Esophagus mucosa (tissue), 1 donor: ENCODE measurements around the gene WDFY1. TPM values are rescaled to one million over a fixed set of nuclear protein-coding genes. Genes with fewer than 3 reads are reported as not detected.
"Not testable (repeated sequence)": the region's sequence is repeated elsewhere in the genome, so short reads cannot be mapped to it uniquely, and the experiment has no call there.

Source experiments
- ATAC-seq: fragments of 200-7000 bp; cut with Tn5 transposase; one replicate; pipeline ENCODE4 v1.9.1; 2020
- total RNA-seq: library from RNA; stranded (reverse); gene quantifications from one replicate; pipeline ENCODE4 v1.2.4, GENCODE V29; 2023
- donor health status: DM: yes; HTN: yes; CAD: no.

Gene WDFY1
- total RNA-seq, 1 donor from 2014 or later: 24.9 TPM

DNA sequence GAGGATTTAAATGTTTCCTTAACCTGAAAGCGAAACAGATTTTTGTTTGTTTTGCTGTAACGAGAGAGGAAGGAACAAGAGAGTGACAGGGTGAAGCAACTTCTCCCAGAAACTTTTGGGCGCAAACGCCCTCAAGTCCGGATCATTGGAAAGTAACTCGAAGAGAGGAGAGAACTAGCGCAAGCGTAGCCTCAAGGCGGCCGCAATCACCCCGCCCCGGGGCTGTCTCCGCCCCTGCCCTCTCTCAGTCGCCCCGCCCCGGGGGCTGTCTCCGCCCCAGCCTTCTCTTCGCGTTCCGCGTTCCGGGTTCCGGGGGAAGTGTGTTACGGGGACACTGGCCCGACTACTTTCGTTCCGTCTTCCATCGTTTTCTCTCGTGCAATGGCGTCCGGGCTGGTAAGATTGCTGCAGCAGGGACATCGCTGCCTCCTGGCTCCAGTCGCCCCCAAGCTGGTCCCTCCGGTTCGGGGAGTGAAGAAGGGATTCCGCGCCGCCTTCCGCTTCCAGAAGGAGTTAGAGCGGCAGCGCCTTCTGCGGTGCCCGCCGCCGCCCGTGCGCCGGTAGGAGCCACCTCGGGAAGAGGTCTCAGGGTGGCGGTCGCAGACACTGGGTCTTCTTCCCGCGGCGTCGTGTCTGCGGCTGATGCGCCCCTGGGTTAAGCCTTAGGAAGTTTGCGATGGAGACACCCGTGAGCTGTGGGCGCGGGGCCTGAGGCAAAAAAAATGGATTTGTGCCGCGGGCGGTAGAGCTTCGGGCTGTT is 12.1 kb upstream of the WDFY1 start, which contains the start of gene MRPL44:
Gene MRPL44, plus strand, starts transcription at position 372 of the 760 bp plus-strand sequence. Its CDS starts 10 bp downstream, at position 382.
- ATAC-seq: peak; percentile 100

DNA sequence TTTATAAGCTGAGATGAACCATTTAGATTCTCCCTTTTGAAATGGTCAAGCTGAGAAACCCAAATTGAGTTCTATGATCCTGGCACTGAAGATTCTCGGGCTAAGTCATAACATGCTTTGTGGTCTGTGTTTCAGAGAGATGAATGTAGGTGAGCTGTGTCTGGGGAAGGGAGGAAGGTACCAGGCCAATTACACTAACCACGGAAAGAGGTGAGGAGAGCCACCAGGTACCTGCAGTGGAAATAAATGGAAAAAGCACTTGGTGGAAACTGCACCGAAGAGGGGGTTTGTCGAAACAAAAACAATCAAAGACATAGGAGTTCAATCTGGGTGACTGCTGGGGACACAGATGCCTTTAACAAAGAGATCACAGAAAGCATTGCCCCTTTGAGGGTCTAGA is 11.2 kb upstream of the WDFY1 start:
- no peak for ATAC-seq

- ATAC-seq: no peak
Measured at GRCh38 chr2:223954401-223954800, 9.3 kb upstream of the WDFY1 start.

DNA sequence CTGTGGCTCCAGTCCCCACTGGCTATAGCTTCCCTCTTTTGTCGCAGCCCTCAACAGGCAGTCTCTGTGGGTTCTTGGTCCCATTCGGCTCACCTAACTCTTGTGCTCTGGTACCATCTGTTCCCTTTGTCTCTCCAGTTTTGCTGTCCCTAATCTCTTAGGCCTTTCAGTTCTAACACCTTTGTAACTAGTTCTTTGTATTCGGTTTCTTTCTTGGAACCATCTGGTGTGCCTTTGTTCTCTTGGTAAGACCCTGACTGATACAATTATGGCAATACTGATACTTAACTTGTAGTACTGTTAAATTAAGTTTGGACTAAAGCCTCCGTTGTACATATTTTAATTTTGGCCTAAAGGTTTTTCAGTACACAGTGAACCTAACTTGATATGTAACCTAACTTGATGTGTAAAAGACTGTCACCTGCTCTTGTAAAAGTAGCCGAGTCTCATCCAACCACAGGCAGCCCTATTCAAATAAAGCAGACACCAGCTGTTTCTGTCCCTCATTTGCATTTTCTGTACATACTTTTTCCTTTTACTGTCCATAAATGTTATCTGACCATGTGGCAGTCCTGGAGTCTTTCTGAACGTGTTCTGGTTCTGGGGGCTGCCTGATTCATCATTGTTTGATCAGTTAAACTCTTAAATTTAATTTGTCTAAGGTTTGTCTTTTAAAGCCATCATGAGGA is 7.3 kb upstream of the WDFY1 start:
- ATAC-seq: no peak

DNA sequence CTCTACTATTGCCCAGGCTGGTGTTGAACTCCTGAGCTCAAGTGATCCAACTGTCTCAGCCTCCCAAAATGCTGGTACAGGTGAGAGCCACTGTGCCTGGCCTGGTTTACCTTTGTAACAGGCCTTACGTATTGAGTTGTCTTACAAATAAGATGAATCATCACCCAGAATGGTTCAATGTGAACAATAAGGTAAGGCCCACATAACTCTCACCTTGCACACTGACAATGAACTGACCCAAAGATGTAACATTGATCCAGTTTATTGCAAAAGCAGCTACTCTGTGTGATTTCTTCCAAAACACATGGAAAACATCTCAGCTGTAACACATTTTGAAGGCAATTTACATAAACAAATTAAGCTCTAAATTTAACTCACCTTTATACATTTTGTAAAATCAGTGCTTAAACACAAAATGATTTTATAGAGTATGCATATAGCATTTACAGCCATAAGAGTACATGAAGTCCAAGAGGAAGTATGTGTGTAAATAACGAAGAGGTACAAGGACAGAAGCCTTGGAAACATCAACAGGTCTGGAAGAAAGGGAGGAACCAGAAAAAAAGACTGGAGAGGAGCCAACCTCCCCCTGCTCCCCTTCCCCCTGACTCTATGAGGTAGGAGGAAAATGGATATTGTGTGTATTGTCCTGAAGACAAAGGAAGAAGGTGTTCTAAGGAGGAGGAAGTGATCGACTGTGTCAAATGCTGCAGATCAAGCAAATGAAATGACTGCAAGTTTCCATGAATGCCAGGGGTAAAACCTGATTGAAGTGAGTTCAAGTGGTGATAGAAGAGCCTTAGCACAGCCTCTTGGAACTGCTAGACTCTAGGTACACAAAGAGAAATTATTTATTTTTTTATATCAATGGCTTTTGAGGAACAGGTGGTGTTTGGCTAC is 5.6 kb upstream of the WDFY1 start:
- ATAC-seq: no peak

DNA sequence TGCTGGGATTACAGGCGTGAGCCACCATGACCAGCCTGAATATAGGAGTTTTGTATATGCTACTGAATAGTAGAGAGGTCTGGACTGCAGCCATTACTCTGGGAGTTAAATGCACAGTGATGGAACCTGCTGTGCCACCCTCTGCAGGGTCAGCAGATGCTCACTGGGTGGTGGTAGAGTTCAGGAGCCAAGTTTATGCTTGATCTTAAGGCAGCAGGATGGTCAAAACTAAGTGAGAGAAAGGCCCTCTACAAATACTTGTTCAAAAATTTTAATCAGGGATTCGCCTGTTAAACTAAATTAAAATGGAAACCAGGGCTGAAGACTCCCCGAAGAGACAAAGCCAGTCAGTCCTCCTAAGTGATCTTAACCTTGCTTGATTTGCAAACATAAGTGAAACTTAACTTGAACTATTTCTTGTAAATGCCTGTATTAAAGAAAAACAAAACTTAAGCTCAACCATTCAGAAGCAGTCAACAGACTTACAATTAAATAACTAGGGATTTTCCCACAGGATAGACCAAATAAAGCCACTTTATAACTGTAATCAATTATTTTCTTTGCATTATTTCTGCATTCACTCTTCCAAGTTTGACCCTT is 4.2 kb upstream of the WDFY1 start:
- ATAC-seq: no peak

DNA sequence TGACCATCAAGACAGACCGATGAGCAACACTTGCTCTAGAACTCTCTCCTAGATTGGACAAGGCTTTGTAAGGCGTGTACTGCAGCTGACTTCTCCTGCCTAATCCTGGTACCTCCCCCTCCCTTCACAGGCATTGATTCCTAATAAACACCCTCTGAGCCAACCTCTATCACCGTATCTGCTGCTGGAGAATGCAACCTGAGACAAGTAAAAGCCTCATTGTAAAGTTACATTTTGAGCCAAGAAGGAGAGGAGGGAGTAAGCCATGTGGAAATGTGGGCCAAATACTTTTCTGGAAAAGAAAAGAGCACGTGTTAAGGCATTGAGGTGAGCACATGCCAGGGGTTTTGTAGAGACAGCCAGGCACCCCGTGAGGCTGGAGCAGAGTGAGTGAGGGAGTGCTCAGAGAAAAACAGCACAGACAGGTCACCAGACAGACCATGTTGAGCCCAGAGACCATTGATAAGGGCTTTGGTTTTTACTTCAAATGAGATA is 2.6 kb upstream of the WDFY1 start:
- ATAC-seq: no peak

DNA sequence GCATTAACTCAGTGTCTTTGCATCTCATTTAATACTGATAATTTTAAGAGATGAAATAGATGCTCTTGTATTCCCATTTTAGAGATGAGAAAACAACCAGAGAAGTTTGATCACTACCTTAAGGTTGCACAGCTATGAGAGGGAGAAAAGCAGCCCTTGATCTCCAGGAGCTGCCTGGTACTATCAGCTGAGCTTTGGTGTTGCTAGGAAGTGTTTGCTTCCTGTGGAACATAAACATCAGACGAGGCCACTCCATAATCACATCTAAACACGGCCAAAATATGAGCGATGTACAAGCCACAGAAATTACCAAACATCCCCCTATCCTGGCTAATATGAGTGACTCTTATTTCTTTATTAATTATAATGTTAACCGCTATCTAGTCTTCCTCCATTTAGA is 620 bp upstream of the WDFY1 start:
- ATAC-seq: no peak

DNA sequence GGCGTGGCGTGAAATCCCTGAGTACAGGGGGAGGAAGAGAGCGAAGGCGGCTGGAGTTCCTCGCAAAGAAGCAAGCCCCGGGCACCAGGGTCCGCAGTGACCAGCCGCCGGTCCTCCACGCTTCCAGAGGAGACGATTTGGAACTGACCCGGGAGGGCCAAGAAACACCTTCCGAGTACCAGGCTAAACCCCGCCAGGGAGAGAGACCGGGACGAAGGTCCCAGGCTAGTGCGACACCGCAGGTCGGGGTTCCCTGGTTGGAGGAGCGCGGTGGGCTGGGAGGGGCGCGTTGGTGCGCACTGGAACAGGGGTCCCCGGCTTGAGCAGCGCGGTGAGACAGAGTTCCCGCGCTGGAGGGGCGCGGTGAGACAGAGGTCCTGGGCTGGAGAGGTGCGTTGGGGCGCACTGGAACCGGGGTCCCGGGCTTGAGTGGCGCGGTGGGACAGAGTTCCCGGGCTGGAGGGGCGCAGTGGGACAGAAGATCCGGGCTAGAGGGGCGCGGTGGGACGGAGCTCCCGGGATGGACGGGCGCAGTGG is 901 bp downstream of the WDFY1 start:
- peak; percentile 37 for ATAC-seq

DNA sequence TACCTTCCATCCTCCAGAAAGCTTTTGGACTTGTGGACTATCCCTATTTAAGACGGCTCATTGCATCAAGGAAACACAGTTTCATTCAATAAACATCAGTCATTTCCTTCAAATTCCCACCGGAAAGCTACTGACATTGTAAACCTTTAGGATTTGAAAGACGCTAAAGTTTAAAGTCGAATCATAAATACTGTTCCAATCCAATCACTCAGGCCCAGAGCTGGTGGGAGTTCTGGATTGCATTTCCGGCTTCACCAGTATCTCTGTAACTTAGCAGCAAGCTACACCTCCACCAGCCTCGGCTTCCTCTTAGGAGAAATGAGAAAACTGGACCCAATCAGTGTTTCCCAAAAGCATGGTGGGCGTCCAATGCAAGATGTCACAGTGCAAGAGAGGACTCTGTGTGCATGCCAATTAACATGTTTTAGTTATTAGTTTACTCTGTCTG is 1.6 kb downstream of the WDFY1 start:
- no peak for ATAC-seq

DNA sequence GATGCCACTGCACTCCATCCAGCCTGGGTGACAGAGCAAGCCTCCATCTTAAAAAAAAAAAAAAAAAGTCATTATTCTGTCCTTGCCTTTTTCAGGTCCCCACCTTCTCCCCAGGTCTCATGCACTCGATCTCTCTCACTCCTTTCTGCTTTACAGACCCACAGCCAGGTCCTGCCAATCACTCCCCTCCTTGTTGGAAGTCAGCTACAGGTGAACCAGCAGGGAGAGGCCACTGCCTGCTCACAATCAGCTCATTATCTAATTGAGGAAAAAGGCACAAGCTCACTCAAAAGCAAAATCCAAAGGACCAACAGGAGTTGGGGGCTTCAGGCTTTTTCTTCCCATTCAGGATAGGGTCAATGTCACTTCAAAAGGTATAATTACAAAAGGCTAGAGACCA is 2.0 kb downstream of the WDFY1 start:
- ATAC-seq: no peak

GRCh38 chr2:223941579-223942277 is 3.4 kb downstream of the WDFY1 start:
- peak; percentile 6 for ATAC-seq

GRCh38 chr2:223939438-223939837 is 5.7 kb downstream of the WDFY1 start:
- ATAC-seq: not testable (repeated sequence)

GRCh38 chr2:223937535-223937934 is 7.6 kb downstream of the WDFY1 start:
- no peak for ATAC-seq

DNA sequence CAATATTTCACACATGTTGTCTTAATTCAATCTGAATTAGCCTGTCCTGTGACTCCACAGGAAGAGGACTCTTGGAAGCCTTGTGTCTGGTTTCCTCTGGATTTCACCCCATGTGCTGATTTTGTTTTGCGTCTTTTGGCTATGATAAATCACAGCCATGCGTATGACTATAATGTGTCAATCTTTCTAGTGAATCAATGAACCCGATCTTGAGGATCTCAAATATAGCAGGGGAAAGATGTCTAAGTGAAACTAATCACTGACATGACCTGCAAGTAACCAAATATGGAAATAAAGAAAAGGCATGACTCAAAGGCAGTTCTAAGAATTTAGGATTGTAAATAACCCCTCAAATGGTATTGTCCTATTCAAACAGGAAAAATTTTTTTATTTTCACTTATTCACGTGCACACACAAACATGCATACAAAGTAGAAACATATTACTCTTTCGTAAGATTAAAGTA is 8.2 kb downstream of the WDFY1 start:
- ATAC-seq: no peak

- no peak for ATAC-seq
Measured at GRCh38 chr2:223935459-223936125, 9.5 kb downstream of the WDFY1 start.

- ATAC-seq: no peak
Measured at GRCh38 chr2:223934870-223935269, 10.3 kb downstream of the WDFY1 start.

DNA sequence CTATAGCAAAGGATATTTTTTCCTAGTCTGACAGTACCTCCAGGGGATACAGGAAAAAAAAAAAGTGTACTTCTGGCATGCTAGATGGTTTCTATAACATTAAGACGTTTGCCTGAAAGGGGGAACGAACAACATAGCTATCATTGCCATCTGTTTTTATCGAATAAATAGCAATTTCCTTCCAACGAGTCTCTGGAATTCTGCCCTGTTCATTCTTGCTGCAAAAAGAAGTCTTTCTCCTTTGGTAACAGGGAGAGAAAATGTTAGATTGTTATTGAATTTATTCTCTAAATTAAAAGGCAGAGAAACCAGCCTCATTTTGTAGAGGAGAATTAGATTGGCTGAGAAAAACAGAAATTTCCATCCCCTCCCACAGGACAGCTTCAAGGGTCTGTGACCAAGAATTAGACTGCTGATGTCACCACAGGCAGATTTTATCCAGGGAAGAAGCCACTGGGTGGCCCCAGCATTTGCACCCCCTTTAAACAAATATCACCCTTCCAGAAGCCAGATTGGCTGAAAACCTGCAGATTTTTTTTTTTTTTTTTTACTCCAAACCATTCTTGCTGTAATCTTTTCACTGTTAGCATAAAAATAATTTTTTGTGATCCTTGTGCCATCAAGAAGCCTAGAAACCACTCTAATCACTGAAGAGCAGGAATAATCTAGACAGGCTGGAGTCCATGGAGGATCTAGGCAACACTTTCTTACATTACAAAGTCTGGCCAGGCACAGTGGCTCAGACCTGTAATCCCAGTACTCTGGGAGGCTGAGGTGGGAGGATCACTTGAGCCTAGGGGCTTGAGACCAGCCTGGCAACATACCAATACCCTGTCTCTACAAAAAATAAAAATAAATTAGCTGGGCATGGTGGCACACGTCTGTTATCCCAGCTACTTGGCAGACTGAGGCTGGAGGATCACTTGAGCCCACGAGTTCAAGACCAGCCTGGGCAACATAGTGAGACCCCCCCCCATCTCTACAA is 12.0 kb downstream of the WDFY1 start:
- ATAC-seq: no peak
